H1 (cell line): Measurements from ENCODE around the gene GLG1. TPM values are rescaled to one million over a fixed set of nuclear protein-coding genes. Genes with fewer than 3 reads are reported as not detected.

Experiments
- CHD7 ChIP-seq: fragments of 300-600 bp; sonication (generic); IDR thresholded peaks from 2 replicates; pipeline ENCODE4 v1.7.1; 2012; ENCODE audit warnings: low read length, moderate library complexity, mild to moderate bottlenecking, inconsistent platforms; ENCODE audit not compliant: insufficient replicate concordance
- JUN ChIP-seq: IDR thresholded peaks from 2 replicates; pipeline ENCODE4 v1.6.1; 2011; ENCODE audit warnings: low read depth, mild to moderate bottlenecking, improper control_type of control experiment, low read length
- POU5F1 ChIP-seq: IDR thresholded peaks from 2 replicates; pipeline ENCODE4 v1.6.1; 2011; ENCODE audit warnings: low read depth, mild to moderate bottlenecking, low read length, moderate library complexity
- SRF ChIP-seq: IDR thresholded peaks from 2 replicates; pipeline ENCODE4 v1.6.1; 2011; ENCODE audit warnings: mild to moderate bottlenecking, low read depth, low read length, moderate library complexity
- polyA plus RNA-seq, 7 experiments: library from polyadenylated mRNA; depleted of rRNA in 3 of 7; stranded (reverse) in 5 of 7; unstranded in 2 of 7; fragments of >200 nt in 5 of 7; fragments of 200-250 nt in 2 of 7; gene quantifications; 1 replicate in 5 of 7; 2 replicates in 1 of 7; 4 replicates in 1 of 7; pipeline versions ENCODE4 v1.2.1 to v1.2.3, GENCODE V29; 2011 to 2013; ENCODE audit warnings: missing spikeins in 2 of 7, mixed read lengths in 2 of 7
- total RNA-seq: library from RNA; stranded (reverse); fragmentation: NEBNext Ultra II Directional; extraction: Animal tissue kit (Norgen Biotek cat#: 25700); gene quantifications from 2 replicates; pipeline ENCODE4 v1.2.1, GENCODE V29; 2021

GLG1 gene
- total and polyA plus RNA-seq, 2 of the 8 experiments (the other 6 are each of a cell fraction or from before 2014, with no cell fraction given) = 53.4 to 139 TPM

- TF ChIP-seq CHD7 = no peak
- no peak for TF ChIP-seq POU5F1
- no peak for TF ChIP-seq SRF
- TF ChIP-seq JUN = no peak
Observed at GRCh38 chr16:74524926-74525325, 82.0 kb downstream of the GLG1 start (continued).
